Fibroblast of peridontal ligament (primary cell): Measurements from ENCODE around the gene MAD1L1.
"Not testable (repeated sequence)": the region's sequence is repeated elsewhere in the genome, so short reads cannot be mapped to it uniquely, and the experiment has no call there.

Source experiments
- DNase-seq: peaks from one replicate; pipeline ENCODE4 v3.0.0-alpha.2; 2010; ENCODE audit errors: extremely low read depth

Gene MAD1L1

DNA sequence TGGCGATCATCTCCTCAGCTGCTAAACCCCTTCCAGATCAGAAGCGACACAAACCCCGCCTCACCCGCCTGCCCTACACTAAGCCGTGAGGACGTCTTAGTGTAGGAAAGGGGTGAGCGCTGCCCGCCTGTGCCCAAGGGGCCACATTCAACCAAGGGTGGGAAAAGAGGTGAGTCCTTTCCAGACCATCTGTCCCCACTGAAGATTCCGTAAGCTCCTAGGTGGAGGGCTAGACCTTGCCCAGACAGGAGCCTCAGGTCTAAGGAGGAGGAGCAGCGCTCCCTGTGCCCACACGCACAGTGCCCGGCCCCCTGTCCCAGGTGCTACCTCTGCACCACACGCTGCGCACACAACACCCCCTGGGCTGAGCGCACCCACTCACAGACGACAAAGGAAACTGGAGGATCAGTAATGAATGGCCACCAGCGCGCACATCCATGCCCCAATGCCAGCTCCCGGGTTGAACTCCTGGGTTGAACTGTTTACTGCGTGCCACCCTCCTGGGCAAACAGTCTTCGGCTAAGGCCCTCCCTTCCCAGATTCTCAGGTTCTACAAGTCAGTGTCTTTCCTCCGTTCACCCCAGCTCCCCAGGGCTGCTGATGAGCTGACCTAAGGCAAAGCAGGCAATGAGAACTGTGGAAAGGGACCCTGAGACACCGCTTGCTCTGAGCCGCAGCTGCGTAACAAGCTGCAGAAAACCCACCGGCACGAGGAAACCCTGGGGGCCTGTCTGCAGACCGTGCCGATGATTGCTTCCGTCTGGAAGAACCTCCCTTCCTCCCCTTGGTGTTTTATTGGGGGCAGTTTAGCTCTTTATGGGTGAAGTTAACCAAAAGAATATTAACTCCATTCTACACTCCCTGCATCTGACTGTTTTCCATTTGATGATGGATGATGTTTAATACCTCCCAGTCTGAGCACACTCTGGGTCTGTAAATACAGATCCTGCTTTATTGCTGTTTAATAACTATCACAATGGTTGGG is 185.9 kb downstream of the MAD1L1 start:
- no peak for DNase-seq

DNA sequence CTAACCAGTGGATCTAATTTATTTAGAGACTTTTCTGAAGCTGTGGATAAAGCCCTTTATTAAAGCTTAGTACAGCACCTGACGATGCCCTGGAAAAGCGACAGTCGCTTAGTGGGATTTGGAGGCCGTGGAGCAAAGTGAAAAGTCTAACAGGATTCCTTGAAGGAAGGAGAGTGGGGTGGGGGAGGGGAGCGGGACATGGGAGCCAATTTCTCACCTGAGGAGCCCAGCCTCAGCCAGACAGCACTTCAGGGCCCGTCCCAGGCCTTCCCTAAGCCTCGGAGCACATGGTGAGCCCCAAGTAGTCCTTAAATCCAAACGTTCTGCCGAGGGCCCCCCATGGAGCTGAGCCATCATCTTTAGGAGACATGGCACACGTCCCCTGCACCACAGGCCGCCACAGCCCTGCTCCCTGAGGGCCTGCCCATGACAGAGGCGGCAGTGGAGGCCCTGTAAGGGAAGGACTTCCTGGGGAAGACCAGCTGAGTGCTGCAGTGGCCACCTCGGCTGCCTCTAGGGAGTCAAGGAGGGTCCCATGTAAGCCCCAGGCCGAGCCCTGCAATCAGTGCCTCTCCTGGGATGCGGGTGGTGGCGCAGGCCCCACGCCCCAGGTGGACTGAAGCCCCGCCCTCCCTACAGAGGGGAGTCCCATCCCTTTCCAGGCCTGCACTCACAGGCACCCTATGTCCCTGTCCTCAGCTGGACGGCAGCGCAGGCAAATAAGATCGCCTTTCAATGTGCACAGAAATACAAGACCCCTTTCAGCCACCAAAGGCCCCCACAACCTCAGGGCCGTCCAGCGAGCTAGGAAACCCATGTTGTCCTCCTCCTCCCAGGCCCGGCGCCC is 187.0 kb downstream of the MAD1L1 start:
- no peak for DNase-seq

DNA sequence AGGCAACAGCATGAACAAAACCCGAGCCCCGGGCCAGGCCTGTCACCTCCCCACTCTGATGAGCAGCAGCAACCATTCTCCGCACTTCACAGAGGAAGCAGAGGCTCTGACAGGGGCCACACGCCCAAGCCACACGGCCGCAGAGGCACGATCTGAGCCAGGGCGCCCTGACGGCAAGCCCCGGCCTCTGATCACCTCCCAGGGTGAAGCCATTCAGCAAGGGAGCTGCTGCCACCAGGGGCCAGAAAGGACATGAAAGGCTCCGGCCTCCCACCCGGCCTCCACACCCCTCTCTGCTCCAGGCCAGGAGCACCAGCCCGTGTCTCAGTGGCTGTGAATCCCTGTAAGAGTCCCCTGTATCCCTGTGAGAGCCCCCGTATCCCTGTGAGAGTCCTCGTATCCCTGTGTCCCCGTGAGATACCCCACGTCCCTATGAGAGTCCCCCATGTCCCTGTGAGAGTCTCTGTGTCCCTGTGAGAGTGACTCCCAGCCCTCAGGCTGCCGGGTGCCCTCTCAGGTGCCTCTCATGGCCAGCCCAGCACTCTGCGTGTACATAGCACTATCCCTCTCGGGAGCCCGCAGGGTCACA is 187.8 kb downstream of the MAD1L1 start:
- DNase-seq, result no peak

DNA sequence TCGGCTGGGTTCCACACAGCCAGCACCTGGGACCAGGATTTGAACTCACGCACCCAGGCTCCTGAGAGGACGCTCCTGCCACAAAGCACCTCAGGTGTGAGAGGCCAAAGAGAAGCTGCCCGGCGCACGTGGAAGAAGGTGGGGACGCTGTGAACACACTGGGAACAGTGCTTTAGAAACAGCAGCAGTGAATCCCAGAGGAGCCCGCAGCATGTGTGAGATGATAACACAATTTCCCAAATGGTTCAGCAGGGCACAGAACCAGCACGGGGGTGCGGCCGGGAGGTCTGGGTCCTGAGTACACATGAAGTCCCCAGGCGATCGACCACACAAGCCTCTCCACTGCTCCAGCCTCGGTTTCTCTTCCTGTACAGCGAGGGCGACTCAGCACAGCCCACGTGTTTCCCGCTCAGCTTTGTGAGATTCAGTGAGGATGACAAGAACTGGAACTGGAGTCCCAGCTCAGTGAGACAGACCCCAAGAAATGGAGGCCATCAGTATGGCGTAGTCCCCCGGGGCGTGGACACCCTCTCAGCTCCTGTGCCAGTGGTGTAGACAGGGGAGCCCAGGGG is 188.3 kb downstream of the MAD1L1 start:
- no peak for DNase-seq

DNA sequence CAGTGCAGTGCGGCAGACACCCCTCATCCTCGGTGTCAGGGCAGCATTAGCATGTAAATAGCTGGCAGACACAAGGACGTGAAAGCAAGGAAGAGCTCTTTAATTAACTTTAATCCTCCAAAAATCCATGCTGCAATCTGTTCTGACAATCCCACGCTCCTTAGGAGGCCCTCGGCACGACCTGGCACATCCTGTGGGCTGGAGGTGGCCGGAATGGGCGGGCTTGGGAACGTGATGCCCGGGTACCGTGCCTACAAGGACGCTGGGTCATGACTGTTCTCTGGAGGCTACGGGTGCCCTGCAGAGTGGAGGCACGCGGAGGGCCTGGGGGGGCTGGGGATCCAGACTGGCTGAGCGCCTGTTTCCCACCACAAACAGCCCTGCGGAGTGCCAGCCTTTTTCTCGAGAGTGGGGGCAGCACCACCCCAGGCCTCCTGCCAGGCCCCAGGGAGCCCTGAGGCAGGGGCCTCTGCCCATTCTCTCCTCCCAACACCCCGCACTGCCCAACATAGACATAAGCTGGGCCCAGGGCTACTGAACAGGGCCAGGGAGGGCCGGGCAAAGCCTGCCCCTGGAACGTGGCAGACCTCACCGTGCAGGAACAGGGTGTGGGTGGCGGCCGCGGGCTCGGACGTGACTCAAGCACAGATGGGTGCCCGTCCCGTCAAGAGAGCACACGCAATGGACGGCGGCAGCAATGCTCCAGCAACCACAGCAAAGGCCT is 189.3 kb downstream of the MAD1L1 start:
- DNase-seq, result no peak

DNA sequence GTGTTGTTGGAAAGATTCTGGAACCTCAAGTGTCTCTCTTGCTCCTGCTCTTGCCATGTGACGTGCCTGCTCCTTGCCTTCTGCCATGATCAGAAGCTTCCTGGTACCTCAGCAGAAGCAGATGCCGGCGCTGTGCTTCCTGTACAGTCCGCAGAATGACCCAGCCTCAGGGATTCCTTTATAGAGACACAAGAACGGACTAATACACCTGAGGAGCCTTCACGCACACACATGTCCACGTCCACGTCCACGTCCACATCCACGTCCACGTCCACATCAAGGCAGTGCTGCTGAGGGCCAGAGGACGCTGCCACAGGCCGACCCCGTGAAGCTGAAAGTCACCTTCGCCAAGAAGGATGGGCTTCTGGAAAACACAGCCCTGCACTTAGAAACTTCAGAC is 190.1 kb downstream of the MAD1L1 start:
- no peak for DNase-seq

DNA sequence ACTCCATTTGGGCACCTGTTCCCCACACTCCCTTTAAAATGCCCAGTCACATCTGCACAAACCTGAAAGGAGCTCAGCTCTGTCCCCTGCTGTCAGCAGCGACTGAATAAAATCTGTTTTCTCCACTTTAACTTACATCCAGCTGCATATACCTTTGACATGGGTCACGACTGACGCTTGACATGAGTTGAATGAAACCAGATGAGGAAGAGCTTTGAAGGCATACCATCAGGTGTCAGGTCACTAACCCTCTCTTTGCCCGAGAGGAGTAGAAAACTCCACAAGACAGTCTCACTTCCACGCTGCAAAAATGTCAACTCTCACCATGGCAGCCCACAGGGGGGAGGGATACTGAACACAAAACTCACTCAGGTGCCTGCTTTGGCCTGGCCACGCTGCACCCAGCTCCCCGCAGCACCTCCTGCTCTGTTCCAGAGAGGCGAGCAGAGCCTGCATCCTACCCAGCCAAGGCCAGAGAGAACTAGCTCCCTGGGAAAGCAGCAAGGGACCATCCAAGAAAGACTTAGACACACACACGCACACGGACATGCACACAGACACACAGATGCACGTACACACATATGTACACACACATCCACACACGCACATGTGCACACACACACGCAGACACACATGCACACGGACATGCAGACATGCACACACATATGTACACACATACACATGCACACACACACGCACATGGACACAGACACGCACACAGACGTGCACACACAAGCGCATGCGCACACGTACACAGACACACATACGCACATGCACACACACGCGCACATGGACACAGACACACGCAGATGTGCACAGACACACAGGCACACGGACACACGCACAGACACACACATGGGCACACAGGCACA is 191.0 kb downstream of the MAD1L1 start:
- no peak for DNase-seq

DNA sequence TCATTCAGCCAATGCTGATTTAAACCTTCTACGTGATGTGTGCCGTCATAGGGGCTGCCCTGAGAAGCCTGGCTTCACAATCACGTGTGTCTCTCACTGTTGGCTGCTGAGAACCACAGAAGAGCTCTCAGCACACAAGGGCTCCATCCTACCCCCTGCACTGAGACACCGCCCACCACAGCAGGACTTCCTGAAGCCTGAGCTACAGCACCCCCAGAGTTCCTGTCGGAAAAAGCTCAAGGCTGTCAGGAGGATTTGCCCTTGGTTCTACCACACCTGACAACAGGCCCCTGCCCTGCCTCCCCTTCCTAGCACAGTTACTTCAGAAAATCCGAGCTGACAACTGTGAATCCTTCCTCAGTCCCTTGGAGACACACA is 191.9 kb downstream of the MAD1L1 start:
- no peak for DNase-seq

DNA sequence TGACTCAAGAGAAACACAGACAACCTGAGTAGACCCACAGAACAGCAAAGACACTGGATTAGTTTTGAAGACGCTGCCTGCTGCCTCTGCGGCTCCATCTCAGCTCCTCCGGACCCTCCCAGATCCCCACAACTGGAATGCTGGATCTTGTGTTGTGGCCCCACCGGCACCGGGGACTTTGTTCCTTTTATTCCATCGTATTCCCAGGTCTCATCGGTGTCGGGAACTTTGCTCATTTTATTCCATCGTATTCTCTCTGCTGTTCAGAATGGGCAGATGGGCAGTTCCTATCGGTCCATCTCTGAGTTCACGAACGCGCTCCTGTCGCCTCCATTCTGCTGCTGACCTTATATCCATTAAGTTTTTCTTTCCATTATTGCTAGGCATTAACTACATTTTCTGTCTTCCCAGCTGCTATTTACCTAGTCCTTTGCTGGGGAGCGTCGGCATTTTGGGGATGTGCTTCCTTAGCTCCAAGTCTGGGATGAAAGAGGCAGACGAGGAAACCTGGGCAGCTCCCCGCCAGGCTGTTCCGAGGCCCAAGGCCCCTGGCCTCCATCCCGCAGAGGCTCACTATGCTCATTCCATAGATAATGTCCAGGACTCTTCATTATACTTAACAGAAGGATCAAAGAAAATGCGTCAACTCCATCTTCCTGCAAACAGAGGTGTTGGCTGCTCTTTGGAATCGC is 192.4 kb downstream of the MAD1L1 start:
- no peak for DNase-seq

DNA sequence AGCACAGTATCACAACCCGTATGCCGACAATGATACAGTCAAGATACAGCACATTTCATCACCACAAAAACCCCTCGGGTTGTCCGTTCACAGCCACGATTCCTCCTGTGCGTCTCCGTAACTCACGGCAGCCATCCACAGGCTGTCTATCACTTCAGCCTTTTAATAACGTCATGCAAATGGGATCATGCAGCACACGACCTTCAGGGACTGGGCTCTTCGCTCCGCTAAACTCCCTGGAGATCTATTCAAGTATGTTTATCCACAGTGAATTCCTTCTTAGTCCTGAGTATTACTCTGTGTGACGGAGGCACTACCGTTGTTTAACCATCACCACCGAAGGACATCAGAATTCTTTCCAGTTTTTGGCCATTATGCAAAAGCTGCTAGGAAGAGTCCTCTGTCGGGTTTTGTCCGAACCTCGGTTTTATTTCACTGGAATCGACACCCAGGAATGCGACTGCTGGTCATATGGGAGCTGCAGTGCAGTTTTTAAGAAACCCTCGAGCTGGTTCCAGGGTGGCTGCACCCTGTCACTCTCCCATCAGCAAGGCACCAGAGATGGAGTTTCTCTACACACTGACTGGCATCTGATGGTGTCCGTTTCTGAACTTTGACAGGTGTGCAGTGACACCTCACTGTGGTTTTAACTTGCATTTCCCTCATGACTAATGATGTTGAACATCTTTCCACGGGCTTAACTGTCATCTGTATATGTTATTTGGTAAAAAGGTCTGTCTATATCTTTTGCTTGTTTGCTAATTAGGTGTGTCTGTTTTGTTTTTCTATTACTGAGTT is 193.6 kb downstream of the MAD1L1 start:
- no peak for DNase-seq

DNA sequence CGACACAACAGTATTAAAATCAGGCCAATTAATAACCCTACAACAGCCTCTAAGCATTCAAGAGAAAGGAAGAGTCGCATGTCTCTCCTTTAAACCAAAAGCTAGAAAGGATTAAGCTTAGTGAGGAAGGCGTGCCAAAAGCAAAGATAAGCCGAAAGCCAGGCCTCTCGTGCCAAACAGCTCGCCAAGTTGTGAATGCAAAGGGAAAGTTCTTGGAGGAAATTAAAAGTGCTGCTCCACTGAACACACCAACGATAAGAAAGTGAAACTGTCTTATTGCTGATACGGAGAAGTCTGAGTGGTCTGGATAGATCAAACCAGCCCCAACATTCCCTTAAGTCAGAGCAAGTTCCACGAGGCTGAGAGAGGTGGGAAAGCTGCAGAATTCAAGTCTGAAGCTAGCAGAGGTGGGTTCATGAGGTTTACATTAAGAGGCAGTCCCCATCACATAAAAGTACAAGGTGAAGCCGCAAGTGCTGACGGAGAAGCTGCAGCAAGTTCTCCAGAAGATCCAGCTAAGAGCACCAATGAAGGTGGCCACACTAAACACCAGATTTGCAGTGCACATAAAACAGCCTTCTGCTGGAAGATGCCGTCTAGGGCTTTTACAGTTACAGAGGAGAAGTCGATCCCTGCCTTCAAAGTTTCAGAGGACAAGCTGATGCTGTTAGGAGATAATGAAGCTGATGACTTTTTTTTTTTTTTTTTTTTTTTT is 194.8 kb downstream of the MAD1L1 start:
- DNase-seq, result peak; percentile 76

DNA sequence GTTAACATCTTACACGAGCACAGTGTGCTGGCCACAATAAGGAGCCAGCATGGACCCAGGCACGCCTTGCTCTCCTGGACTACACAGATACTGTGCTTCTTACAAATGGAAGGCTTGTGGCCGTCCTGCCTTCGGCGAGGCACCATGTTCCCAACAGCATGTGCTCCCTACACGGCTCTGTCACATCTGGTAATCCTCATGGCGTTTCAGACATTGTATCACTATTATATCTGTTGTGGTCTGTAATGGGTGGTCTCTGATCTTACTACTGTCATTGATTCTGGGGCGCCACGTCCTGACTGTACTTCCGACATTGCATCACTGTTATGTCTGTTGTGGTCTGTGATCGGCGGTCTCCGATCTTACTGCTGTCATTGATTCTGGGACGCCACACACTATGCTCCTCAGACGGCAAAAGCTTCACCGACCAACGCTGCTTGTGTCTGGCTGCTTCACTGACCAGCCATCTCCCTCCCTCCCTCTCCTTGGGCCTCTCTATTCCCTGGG is 195.4 kb downstream of the MAD1L1 start:
- DNase-seq, result no peak

DNA sequence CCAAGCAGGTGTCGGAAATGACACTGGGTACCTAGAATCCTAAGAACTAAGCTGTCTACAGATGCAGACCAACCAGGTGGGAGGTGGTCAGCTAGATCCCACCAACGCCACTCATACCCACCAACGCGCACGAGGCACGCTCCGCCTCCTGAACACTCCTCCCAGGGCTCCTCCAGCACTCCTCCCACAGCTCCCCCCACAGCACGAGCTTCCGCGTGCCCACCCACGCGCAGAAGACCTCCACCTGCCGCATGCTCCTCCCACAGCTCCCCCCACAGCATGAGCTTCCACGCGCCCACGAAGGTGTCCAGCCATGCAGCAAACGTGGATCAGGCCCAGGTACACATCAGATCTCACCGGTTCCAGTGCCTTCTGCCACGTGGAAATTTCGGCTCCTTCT is 196.0 kb downstream of the MAD1L1 start:
- DNase-seq, result no peak

DNA sequence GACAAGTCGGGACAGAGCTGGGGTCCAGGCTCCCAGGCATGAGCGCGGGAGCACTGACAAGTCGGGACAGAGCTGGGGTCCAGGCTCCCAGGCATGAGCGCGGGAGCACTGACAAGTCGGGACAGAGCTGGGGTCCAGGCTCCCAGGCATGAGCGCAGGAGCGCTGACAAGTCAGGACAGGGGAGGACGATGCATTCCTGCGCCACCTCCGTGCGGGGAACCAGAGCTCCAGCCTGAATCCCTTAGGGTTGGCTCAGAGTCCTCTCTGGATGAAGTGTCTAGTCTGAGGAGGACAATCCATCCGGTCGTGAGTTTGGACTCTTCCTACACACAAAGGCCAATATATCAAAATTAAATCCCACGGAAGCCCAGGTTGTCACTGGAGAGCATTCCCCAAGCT is 196.5 kb downstream of the MAD1L1 start:
- not testable (repeated sequence) for DNase-seq

DNA sequence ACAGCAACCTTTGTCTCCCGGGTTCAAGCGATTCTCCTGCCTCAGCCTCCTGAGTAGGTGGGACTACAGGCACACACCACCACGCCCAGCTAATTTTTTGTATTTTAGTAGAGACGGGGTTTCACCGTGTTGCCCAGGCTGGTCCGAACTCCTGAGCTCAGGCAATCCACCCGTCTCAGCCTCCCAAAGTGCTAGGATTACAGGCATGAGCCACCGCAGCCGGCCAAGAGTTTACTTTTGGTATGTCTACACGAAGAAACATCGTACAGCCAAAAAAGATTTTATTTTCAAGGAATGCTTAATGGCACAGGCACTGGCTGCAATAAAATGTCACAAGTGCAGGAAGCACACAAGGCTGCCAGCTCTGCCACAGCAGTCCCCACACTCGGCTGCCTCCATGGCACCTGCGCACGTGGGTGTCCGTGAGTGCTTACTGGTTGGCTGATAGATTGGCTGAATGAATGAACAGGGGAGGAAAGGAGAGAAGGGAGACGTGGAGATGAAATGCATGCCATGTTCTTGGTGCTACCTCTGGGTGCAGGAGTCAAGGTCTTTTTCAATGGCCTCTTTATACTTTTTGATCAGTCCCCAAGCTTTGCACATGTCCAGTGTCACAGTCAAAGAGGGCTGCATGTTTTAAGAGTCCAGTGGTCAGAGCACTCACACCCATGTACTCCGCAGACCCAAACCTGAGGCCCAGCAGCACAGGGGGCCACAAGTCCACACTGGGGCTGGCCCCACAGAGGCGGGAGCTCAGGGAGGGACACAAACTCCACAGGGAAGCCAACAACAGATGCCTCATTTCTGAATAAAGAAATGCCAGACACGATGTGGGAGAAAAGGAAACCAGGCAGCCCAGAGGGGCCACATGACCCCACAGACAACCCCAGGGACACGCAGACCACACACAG is 198.2 kb downstream of the MAD1L1 start:
- no peak for DNase-seq

DNA sequence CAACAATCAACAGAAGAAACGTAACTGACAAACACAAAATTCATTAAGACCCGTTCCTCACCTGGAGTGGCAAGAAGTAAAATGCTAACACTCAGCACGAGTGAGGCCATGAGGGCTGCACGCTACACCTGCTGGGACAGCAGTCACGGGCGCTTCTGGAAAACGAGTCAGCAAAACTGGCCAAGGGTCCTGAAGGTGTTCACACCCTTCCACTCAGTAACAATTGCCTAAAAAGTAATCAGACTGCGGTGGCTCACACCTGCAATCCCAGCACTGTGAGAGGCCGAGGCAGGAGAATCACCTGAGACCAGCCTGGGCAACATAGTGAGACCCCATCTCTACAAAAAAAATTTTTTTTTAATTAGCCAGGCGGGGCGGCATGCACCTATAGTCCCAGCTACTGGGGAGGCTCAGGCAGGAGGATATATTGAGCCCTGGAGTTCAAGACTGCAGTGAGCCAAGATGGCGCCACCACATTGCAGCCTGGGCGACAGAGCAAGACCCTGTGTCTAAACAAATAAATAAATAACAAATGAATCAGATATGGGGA is 199.1 kb downstream of the MAD1L1 start:
- DNase-seq, result no peak
